MM.1S (cell line): Measurements from ENCODE around the gene GDI1.

Experiments
- CTCF ChIP-seq: fragments of 300-600 bp; sonication (generic); IDR thresholded peaks from 2 replicates; pipeline ENCODE4 v1.5.1; 2016; ENCODE audit warnings: antibody characterized with exemption, low read length, mixed read lengths
- EZH2 ChIP-seq: fragments of 300-600 bp; sonication (generic); optimal IDR thresholded peaks from 2 replicates; pipeline ENCODE3; 2017; ENCODE audit warnings: low read depth, mild to moderate bottlenecking, antibody characterized with exemption, low read length, mixed read lengths

- TF ChIP-seq EZH2 (no peak), CTCF (no peak)
These were observed 34.9 kb upstream of the GDI1 start for GRCh38 chrX:154401918-154402621.
